HFFc6 (cell line): Measurements from ENCODE around the gene UBL4A. TPM values are rescaled to one million over a fixed set of nuclear protein-coding genes. Genes with fewer than 3 reads are reported as not detected.

Source experiments
- DNase-seq: peaks from one replicate; pipeline ENCODE4 v3.0.0-alpha.2; 2018
- H3K27ac Mint-ChIP-seq: 2 replicates; pipeline ENCODE4 v1.8.0; 2020; ENCODE audit warnings: mild to moderate bottlenecking, mixed read lengths
- H3K27me3 Mint-ChIP-seq: 2 replicates; pipeline ENCODE4 v1.8.0; 2021; ENCODE audit warnings: mild to moderate bottlenecking, moderate library complexity, mixed read lengths; ENCODE audit not compliant: insufficient read depth
- H3K36me3 Mint-ChIP-seq: 2 replicates; pipeline ENCODE4 v1.8.0; 2021; ENCODE audit warnings: low read depth, mixed read lengths
- H3K4me1 Mint-ChIP-seq: 2 replicates; pipeline ENCODE4 v1.8.0; 2020; ENCODE audit warnings: low read depth, mixed read lengths
- H3K4me3 Mint-ChIP-seq: 2 replicates; pipeline ENCODE4 v1.8.0; 2020; ENCODE audit warnings: mild to moderate bottlenecking, moderate library complexity, mixed read lengths
- H3K9me3 Mint-ChIP-seq: 2 replicates; pipeline ENCODE4 v1.8.0; 2020; ENCODE audit warnings: mild to moderate bottlenecking, mixed read lengths
- total RNA-seq, 6 experiments: library from RNA; stranded (reverse); fragmentation: NEBNext Ultra II Directional; extraction: Animal tissue kit (Norgen Biotek cat#: 25700); gene quantifications; 2 replicates in 1 of 6; 3 replicates in 5 of 6; pipeline ENCODE4 v1.2.3, GENCODE V29; 2021
- TF ChIP-seq, protein P1 (sequence below): fragments of 200-600 bp; sonication (generic); IDR thresholded peaks from 2 replicates; pipeline ENCODE4 v1.5.0; 2021; ENCODE audit warnings: antibody characterized with exemption, mild to moderate bottlenecking

Gene UBL4A
- total RNA-seq, 6 experiments from 2014 or later = 26.7 to 31.6 (median 29.7) TPM

DNA sequence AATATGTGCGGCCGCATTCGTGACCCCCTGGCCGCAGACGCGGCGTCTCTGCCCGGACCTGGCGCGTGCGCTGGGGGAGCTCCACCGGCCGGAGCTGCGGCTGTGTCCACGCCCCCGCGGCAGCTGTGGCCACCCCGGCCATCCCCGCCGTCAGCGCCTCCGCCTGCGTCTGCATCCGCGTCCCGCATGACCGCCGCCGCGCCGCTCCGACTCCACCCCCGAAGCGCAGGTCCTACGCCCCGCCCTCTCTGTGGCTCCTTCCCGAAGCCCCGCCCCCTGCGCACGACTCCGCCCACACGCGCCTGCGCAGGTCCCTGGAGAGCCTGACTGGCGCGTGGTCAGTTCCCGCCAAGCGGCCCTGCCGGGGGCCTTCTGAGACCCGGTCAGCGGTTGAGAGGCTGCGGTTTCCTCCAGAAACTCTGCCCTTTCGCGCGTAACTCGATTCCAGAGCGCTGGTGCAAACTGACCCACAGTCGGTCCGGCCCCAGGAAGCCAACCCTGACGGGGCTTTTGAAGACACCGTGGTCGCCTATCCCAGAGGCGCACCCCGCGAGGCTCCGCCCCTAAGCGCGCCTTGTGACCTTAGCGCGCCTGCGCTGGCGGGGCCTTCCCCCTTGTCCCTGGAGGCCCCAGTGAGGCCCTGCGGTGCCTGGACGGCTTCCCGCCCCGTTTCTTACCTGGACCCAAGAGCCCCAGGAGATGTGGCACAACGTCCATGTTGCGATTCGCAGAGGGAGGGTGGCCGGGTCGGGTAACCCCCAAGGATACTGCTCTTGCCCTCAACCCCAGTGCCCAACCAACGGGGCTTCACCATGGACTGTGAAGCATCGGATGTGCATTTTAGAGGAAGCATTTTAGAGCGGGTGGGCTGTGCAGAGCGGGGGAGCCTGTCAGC is 7.4 kb downstream of the UBL4A start, which contains the start of gene LAGE3:
Gene LAGE3 (minus strand): TSS at position 554 of the 895 bp plus-strand sequence. CDS start 366 bp downstream, at position 188.
- H3K27me3 Mint-ChIP-seq = peaks cover 2% of the 10 kb centered on the region
- H3K36me3 Mint-ChIP-seq = no peaks in the 10 kb centered on the region
- DNase-seq = peak; percentile 81
- TF ChIP-seq, protein P1, sequence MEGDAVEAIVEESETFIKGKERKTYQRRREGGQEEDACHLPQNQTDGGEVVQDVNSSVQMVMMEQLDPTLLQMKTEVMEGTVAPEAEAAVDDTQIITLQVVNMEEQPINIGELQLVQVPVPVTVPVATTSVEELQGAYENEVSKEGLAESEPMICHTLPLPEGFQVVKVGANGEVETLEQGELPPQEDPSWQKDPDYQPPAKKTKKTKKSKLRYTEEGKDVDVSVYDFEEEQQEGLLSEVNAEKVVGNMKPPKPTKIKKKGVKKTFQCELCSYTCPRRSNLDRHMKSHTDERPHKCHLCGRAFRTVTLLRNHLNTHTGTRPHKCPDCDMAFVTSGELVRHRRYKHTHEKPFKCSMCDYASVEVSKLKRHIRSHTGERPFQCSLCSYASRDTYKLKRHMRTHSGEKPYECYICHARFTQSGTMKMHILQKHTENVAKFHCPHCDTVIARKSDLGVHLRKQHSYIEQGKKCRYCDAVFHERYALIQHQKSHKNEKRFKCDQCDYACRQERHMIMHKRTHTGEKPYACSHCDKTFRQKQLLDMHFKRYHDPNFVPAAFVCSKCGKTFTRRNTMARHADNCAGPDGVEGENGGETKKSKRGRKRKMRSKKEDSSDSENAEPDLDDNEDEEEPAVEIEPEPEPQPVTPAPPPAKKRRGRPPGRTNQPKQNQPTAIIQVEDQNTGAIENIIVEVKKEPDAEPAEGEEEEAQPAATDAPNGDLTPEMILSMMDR = no peak
- no peaks in the 10 kb centered on the region for H3K4me1 Mint-ChIP-seq
- H3K4me3 Mint-ChIP-seq = peak within 1 kb of the TSS; percentile 84
- H3K27ac Mint-ChIP-seq = peak within 1 kb of the TSS; percentile 45
- no peaks in the 10 kb centered on the region for H3K9me3 Mint-ChIP-seq

DNA sequence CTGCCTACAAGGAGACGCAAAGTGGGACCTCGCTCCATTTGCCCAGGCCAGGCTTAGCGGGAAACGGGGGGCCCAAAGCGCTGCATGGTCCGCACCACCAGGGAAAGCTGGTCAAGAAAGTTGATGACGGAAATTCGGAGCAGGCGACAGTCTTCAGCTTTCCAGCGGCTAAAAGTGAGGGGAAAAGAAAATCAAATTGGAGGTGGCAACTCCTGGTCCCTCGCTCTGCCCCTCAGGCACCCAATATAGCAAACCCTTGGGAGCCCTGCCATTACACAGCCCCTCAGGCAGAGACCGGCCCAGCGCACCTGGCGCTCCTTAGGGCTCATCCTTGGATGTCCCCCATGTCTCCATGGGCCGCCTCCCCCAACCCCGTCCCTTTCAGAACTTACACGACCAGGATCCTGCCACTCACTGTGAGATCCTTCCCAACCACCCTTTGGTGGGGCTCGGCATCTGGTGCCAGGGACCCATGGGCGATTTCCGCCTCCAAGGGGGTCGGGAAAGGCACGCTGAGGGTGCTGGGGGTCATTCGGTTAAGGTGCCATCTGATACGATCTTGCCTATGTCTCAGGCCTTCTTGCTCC is 8.4 kb downstream of the UBL4A start:
- Mint-ChIP-seq H3K27me3 (peaks cover 2% of the 10 kb centered on the region), H3K4me3 (peak overlapping the region; percentile 84), H3K36me3 (peaks cover 6% of the 10 kb centered on the region; the same call in 1 of the 2 replicates), H3K27ac (peak overlapping the region; percentile 45), H3K4me1 (no peaks in the 10 kb centered on the region), H3K9me3 (no peaks in the 10 kb centered on the region)
- TF ChIP-seq, protein P1 = no peak
- DNase-seq = no peak

DNA sequence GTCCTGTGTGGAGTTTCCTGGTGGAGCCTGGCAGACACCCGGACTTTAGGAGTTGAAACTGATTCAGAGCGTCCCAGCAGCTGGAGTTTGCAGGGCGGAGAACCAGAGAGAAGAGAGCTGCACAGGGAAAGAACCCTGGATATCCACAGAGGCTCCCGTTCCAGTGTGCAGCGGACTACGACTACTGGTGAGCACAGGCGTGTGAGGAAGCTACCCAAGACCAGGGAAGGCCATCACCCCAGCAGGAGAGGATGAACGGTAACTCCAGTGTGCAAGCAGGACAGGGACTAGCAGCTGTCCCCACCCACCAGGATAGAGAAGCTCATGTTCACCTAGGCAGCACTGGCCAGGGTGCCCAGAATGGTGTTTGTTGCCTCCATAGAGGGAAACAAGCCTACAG is 9.6 kb downstream of the UBL4A start:
- H3K9me3 Mint-ChIP-seq = no peaks in the 10 kb centered on the region
- TF ChIP-seq, protein P1 = no peak
- H3K36me3 Mint-ChIP-seq = peaks cover 6% of the 10 kb centered on the region; the same call in 1 of the 2 replicates
- H3K27ac Mint-ChIP-seq = peak overlapping the region; percentile 31; the same call in 1 of the 2 replicates
- DNase-seq = no peak
- H3K27me3 Mint-ChIP-seq = peaks cover 2% of the 10 kb centered on the region
- no peak overlapping the region for H3K4me3 Mint-ChIP-seq
- no peaks in the 10 kb centered on the region for H3K4me1 Mint-ChIP-seq

DNA sequence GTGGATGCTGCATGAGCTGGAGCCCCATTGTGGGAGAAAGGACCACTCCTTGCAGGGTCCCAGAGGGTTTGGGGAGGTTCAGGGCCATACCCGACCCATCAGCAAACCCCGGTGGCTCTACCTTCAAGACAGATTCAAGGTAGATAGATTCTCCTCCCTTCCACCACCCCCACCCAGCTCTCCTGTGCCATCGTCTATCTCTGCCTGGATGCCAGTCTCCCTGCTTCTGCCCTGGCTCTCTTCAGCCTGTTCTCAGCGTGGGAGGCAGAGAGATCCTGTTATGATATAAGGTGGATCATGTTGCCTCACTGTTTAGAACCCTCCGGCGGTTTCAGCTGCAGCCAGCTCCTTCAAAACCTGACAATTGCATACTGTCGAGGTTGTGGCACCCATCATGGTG is 12.7 kb downstream of the UBL4A start:
- TF ChIP-seq, protein P1 = no peak
- Mint-ChIP-seq H3K36me3 (peaks cover 6% of the 10 kb centered on the region; the same call in 1 of the 2 replicates), H3K27ac (no peak overlapping the region), H3K4me1 (no peaks in the 10 kb centered on the region), H3K4me3 (no peak overlapping the region), H3K9me3 (no peaks in the 10 kb centered on the region), H3K27me3 (peaks cover 2% of the 10 kb centered on the region)
- DNase-seq = no peak

DNA sequence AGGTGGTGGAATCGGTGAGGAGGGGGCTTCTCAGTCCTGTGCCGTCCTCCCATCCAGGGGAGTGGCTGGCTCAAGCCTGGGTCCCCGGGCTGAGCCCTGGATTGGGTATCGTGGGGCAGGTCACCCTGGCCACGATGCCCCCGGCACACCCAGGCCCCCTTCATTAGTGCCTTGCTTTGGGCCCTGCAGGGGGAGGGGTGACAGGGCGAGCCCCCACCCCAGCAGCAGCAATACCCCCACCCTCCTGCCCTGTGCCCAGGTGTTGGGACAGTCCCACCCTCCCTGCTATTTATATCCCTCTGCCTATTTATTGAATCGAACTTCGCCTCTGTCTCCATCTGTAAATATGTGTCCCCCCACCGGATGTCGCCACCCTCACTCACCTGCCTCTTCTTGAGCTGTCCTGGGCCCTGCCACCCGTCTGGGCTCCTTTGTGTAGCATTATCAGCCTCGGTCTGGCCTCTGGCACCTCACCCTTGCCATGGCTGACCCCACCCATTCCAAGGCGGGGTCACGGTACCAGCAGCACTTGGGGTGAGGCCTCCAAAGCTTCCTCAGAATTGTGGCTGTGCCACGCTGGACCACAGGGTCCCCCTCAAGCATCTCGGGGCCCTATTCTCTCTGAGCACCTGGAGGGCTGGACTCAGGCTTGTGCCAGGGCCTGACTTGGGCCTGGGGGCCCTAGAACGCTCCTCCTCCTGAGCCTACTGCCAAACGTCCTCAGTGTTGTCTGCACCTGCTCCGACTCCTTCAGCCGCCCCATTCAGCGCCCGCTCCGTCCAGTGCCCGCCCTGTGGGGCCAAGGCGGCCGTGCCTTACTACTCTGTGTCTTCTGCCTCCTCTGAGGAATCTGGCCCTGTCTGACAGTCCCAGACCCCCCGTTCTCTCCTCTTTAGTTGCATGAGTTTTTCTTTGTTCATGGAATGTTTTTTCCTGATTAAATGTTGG is 13.5 kb downstream of the UBL4A start:
- peaks cover 2% of the 10 kb centered on the region for H3K27me3 Mint-ChIP-seq
- H3K9me3 Mint-ChIP-seq = no peaks in the 10 kb centered on the region
- TF ChIP-seq, protein P1 = no peak
- H3K4me3 Mint-ChIP-seq = no peak overlapping the region
- peaks cover 6% of the 10 kb centered on the region; the same call in 1 of the 2 replicates for H3K36me3 Mint-ChIP-seq
- no peak for DNase-seq
- H3K27ac Mint-ChIP-seq = peak overlapping the region; percentile 33; the same call in 1 of the 2 replicates
- H3K4me1 Mint-ChIP-seq = no peaks in the 10 kb centered on the region
